Measurements from ENCODE around the gene NR3C2.

The NR3C2 gene

DNA sequence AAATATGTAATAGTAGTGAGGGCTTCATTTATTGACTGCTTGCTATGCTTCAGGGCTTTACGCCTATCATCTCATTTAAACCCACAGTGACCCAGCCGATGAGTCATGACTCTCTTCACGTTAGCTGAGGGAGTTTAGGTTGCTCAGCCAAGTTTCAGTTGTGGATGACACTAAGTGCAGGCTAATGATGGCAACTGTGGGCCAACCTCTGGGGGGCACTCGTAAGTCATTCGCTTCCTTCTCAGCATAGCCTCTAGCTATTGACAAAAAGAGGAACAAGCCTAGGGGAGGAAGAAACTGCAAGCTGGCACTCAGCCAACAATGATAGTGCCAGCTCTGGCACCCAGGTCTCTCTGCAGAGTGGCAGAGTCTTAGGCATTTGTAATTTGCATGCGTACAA lies 385.3 kb downstream of the NR3C2 start:
- peak; percentile 94 for DNase-seq (ENCODE audit: low read depth)
- no peak overlapping the region for H3K4me3 ChIP-seq (ENCODE audit: low read depth, low read length)
- TF ChIP-seq, protein P1, sequence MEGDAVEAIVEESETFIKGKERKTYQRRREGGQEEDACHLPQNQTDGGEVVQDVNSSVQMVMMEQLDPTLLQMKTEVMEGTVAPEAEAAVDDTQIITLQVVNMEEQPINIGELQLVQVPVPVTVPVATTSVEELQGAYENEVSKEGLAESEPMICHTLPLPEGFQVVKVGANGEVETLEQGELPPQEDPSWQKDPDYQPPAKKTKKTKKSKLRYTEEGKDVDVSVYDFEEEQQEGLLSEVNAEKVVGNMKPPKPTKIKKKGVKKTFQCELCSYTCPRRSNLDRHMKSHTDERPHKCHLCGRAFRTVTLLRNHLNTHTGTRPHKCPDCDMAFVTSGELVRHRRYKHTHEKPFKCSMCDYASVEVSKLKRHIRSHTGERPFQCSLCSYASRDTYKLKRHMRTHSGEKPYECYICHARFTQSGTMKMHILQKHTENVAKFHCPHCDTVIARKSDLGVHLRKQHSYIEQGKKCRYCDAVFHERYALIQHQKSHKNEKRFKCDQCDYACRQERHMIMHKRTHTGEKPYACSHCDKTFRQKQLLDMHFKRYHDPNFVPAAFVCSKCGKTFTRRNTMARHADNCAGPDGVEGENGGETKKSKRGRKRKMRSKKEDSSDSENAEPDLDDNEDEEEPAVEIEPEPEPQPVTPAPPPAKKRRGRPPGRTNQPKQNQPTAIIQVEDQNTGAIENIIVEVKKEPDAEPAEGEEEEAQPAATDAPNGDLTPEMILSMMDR (IDR thresholded peaks at IDR 0.05; ENCODE audit: insufficient read depth, low read depth, low read length, missing control alignments), result peak; percentile 70

DNA sequence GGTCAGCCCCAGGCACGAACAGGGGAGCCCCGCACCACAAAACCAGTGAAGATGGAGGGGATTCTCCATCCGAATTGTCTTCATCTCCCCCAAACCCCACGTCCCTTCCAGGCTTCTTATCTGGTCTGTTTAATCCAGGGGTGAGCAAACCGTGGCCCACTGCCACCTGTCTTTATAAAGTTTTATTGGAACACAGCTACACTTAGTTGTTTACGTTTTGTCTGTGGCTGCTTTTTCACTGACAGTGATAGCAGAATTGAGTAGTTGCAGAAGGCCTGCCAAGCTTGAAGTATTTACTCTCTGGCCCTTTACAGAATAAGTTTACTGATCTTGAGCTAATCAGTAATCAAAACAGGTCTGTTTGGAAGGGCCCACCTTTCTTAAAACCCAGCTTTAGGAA lies 386.4 kb downstream of the NR3C2 start:
- TF ChIP-seq, protein P1 (IDR thresholded peaks at IDR 0.05; ENCODE audit: insufficient read depth, low read depth, low read length, missing control alignments), result no peak
- no peak for DNase-seq (ENCODE audit: low read depth)
- H3K4me3 ChIP-seq (ENCODE audit: low read depth, low read length), result no peak overlapping the region

DNA sequence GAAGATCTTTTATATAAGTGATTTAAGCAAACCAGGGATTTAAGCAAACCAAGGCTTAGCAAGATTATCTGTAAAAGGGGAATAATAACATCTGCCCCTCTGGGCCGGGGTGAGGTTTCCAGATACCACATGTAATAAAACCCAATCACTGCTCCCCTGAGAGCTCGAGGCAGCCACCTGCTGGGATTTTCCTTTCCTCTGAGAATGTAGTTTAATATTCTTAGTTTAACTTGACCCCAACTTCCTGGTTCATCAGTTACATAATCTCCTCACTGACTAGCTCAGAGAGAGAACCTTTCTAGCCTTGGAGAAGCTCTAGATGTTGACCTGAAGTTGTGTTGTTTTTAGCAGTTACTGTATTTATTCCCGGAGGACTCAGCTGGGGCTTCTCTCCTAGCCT lies 387.9 kb downstream of the NR3C2 start:
- TF ChIP-seq, protein P1 (IDR thresholded peaks at IDR 0.05; ENCODE audit: insufficient read depth, low read depth, low read length, missing control alignments), result no peak
- peak; percentile 21 for DNase-seq (ENCODE audit: low read depth)
- no peak overlapping the region for H3K4me3 ChIP-seq (ENCODE audit: low read depth, low read length)

DNA sequence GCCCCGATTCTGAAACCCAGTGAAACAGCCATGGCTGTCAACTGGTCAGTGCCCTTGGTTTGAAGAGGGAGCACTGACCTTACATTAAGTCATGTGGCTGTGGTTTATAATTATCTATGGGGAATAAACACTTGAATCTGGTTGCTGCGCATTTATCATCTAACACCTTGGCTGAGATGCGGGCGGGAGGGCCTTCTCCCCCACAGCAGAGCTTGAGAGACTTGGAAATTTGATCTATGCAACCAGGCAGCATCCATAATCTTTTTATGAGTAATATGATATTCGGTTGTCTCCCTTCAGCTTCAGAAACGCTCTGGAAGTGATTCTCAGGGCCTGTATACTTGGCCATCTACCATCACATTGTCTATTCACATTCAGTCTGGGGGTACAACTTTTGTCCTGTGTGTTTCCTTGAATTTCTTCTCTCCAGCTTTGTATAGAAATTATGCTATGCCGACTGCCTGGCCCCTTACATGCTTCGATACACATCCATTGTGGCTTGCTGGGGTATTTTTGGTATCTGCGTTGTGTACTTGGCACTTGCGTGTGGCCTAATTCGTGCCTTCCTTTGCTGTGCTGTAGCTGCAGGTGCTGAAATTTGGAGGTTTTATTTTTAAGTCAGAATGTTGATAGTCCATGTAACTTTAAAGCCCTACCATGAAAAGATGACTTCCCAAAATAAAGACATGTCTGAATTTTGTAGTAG lies 388.8 kb downstream of the NR3C2 start:
- no peak overlapping the region for H3K4me3 ChIP-seq (ENCODE audit: low read depth, low read length)
- TF ChIP-seq, protein P1 (IDR thresholded peaks at IDR 0.05; ENCODE audit: insufficient read depth, low read depth, low read length, missing control alignments), result no peak
- no peak for DNase-seq (ENCODE audit: low read depth)

DNA sequence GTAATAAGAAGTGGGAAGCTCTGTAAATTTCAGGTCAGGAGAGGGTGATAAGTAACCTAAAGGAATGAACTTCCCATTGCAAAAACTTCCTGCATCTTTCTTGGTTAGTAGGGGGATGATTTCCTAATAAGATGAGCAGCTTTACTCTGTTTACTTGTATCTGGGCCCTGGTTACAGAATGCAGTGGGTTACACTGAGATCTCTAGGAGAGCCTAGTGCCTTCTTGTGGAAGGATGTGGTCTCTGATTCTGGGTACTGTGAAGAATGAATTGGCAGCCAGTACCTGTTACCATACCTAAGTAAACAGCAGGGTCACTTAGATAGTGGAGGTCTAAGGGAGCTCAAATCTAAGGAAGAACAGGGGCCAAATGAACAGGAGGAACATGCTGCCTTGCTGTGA lies 389.8 kb downstream of the NR3C2 start:
- TF ChIP-seq, protein P1 (IDR thresholded peaks at IDR 0.05; ENCODE audit: insufficient read depth, low read depth, low read length, missing control alignments), result no peak
- no peak overlapping the region for H3K4me3 ChIP-seq (ENCODE audit: low read depth, low read length)
- DNase-seq (ENCODE audit: low read depth), result peak; percentile 24

DNA sequence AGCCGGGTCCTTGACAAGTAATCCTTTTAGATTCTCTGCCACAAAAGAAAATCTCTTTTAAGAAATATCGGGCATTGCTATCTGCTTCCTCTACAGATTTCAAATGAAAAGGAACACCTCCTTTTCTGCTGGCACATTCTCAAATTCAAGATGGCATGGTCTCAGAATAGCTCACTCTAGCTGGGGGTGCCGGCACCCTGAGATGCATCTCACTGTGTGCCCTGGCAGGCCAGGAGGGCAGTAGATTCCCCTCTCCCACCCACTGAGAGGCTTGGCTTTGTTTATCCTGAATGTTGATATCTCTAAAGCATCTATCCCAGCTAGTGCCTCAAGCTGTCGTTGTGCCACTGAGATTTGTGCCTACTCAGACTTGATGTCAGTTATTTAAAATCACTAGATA lies 390.8 kb downstream of the NR3C2 start:
- DNase-seq (ENCODE audit: low read depth), result no peak
- no peak overlapping the region for H3K4me3 ChIP-seq (ENCODE audit: low read depth, low read length)
- TF ChIP-seq, protein P1 (IDR thresholded peaks at IDR 0.05; ENCODE audit: insufficient read depth, low read depth, low read length, missing control alignments), result no peak

DNA sequence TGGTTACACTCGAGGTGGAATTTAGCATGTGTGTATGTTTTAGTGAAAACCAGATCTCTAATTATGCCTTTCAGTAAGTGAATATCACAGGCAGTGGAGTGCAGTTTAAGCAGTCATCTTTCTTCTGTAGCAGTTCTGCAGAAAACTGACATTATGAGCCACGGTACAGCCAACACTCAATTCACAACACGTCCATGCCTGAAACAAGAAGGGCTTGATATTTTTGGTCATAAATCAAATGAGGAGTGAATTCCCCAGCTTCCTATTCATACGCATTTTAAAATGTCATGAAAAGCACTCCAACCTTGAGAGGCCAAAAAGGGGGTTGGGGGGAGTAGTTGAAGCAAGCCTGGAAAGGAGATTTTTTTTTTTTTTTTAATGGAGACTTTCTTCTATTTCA lies 393.6 kb downstream of the NR3C2 start:
- TF ChIP-seq, protein P1 (IDR thresholded peaks at IDR 0.05; ENCODE audit: insufficient read depth, low read depth, low read length, missing control alignments), result no peak

More for the DNA sequence above, 393.6 kb downstream of the NR3C2 start:
- no peak for DNase-seq (ENCODE audit: low read depth)
- H3K4me3 ChIP-seq (ENCODE audit: low read depth, low read length), result no peak overlapping the region
